ENCODE measurements around the gene LRP5.

LRP5 gene

DNA sequence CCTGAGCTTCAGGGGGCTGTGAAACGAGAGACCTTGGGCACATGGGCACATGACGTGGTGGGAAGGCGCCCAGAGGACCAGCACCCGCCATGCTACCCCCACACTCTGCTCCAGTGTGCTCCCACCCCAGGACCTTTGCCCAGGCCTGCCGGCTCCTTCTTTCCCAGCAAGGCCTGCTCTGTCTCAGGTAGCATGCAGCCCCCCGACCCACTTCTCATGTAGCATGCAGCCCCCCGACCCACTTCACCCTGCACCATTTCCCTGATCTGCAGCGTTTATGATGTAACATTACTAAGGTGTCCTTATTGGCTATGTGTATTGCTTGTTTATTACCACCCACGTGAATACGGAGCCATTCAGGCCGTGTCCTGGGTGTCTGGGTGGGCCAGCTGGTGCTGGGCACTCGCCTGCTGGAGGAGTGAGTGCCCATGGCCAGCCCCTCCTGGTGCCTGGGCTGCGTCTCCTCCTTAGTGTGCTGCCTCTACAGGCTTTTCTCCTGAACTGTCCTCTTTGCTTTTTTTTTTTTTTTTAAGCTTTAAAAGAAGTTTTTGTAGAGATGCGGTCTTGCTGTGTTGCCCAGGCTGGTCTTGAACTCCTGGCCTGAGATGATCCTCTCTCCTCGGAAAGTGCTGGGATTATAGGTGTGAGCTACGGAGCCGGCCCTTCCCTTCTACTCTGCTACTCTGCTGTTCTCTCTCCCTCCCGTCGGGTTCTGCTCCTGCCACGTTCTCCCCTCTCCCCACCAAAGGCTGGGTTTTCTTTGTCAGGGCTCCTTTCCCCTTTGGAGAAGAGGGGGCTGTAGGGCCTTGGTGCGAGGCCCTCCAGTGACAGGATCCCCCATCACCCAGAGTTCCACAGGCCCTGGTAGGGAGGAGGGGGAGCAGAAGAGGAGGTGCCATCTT, 29.4 kb downstream of the LRP5 start:
- TF ChIP-seq REST (IDR thresholded peaks at IDR 0.05; ENCODE audit: insufficient read depth in 1 of 2, low read depth in 2 of 2, low read length in 2 of 2), result no peak
- no peak for TF ChIP-seq POLR2AphosphoS5 (IDR thresholded peaks at IDR 0.05; ENCODE audit: low read depth, low read length)
- TF ChIP-seq SIN3A (IDR thresholded peaks at IDR 0.05; ENCODE audit: borderline replicate concordance, insufficient read depth, low read length), result no peak

DNA sequence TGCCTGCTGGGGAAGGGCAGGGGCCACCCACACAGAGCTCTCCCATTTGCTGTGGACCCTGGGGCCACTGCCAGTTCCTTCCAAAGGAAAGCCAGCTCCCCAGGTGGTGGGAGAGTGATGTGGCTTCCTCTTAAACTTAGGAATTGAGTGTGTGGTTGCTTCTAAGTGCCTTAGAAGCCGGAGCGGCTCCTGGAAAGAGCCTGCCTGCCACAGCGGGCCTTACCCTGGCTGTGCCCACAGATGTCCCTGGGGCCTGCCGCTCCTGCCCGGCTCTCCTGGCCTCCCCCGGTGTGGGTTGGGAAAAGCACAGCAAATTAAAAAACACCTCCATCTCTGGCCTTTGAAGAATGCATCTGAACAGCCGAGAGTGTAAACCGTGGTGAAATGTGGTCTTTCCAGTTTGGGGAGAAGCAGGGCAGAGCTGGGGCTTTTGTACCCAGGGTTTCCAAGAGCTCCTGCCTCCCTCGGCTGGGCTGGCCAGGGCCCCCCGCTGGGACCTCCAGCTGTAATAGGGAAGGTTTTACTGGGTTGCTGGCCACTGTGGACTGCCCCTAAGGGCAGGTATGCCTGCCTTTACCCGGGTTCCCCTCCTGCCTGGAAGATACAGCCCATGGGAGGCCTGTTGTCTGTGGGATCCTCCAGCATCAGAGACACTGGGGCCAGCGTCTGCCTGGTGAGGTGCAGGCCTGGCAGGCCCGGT, 30.2 kb downstream of the LRP5 start:
- TF ChIP-seq TAF1 (IDR thresholded peaks at IDR 0.05; ENCODE audit: borderline replicate concordance, insufficient read depth, low read length) (no peak), FOXP2 (optimal IDR thresholded peaks at IDR 0.05; ENCODE audit: borderline replicate concordance, extremely low read depth, extremely low read length, insufficient read depth) (no peak), REST (IDR thresholded peaks at IDR 0.05; ENCODE audit: insufficient read depth in 1 of 2, low read depth in 2 of 2, low read length in 2 of 2) (no peak), POLR2AphosphoS5 (IDR thresholded peaks at IDR 0.05; ENCODE audit: low read depth, low read length) (no peak), SIN3A (IDR thresholded peaks at IDR 0.05; ENCODE audit: borderline replicate concordance, insufficient read depth, low read length) (no peak)

DNA sequence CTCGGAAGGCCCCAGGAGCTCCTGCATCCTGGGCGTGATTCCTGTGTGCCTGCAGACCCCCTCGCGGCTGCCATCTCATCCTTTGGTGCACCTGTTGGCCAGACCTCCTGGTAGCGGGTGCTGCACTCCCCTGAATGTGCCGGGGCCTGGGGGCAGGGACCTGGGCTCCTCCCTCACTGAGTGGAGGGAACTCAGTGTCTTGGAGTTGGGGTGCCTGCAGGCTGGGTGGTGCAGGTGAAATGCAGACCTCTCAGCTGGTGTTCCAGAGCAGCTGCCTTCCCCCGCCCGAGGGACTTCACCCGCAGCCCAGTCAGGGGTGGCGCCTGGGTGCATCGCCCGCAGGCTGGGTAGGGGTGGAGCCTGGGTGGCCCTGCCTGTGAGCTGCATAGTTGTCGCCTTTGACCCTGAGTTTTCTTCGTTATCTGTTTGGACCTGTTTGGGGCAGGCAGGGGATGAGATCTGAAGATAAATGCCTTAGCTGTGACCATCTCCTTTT, 31.4 kb downstream of the LRP5 start:
- TF ChIP-seq SIN3A (IDR thresholded peaks at IDR 0.05; ENCODE audit: borderline replicate concordance, insufficient read depth, low read length), result no peak
- TF ChIP-seq TAF1 (IDR thresholded peaks at IDR 0.05; ENCODE audit: borderline replicate concordance, insufficient read depth, low read length), result no peak
- TF ChIP-seq FOXP2 (optimal IDR thresholded peaks at IDR 0.05; ENCODE audit: borderline replicate concordance, extremely low read depth, extremely low read length, insufficient read depth), result no peak
- no peak for TF ChIP-seq POLR2AphosphoS5 (IDR thresholded peaks at IDR 0.05; ENCODE audit: low read depth, low read length)
- TF ChIP-seq REST (IDR thresholded peaks at IDR 0.05; ENCODE audit: insufficient read depth in 1 of 2, low read depth in 2 of 2, low read length in 2 of 2), result no peak

- no peak for TF ChIP-seq REST (IDR thresholded peaks at IDR 0.05; ENCODE audit: insufficient read depth in 1 of 2, low read depth in 2 of 2, low read length in 2 of 2)
- TF ChIP-seq SIN3A (IDR thresholded peaks at IDR 0.05; ENCODE audit: borderline replicate concordance, insufficient read depth, low read length), result no peak
- no peak for TF ChIP-seq TAF1 (IDR thresholded peaks at IDR 0.05; ENCODE audit: borderline replicate concordance, insufficient read depth, low read length)
- TF ChIP-seq FOXP2 (optimal IDR thresholded peaks at IDR 0.05; ENCODE audit: borderline replicate concordance, extremely low read depth, extremely low read length, insufficient read depth), result no peak
- no peak for TF ChIP-seq POLR2AphosphoS5 (IDR thresholded peaks at IDR 0.05; ENCODE audit: low read depth, low read length)
Observed at GRCh38 chr11:68345776-68346461, 33.5 kb downstream of the LRP5 start.
